Stomach (tissue), 9 donors: ENCODE measurements around the gene OCLN. TPM values are rescaled to one million over a fixed set of nuclear protein-coding genes. Genes with fewer than 3 reads are reported as not detected.
"Not testable (repeated sequence)": the region's sequence is repeated elsewhere in the genome, so short reads cannot be mapped to it uniquely, and the experiment has no call there.

Experiments used
- DNase-seq, 2 donors: peaks; one replicate each; pipeline versions ENCODE4 v3.0.0 to v3.0.0-alpha.2; 2013 to 2019
- H3K27ac ChIP-seq, 5 donors: fragments of 200-600 bp in 4 of 5; sonication (generic) in 4 of 5; one replicate each; pipeline ENCODE4 v1.5.1; 2013 to 2019; ENCODE audit warnings: mild to moderate bottlenecking in 1 of 5, moderate library complexity in 1 of 5
- H3K27me3 ChIP-seq, 3 donors: fragments of 200-600 bp; sonication (generic); one replicate each; pipeline ENCODE4 v1.5.1; 2017 to 2019; ENCODE audit warnings: mixed run types in 1 of 3
- H3K36me3 ChIP-seq, 4 donors: fragments of 200-600 bp; sonication (generic); 1 replicate in 3 of 4; 2 replicates in 1 of 4; pipeline ENCODE4 v1.5.1; 2016 to 2019
- H3K4me1 ChIP-seq, 4 donors: fragments of 200-600 bp; sonication (generic); one replicate each; pipeline ENCODE4 v1.5.1; 2016 to 2019
- H3K4me3 ChIP-seq, 4 donors: fragments of 200-600 bp; sonication (generic) in 3 of 4; one replicate each; pipeline ENCODE4 v1.5.1; 2016 to 2019; ENCODE audit warnings: mild to moderate bottlenecking in 1 of 4
- H3K9me3 ChIP-seq, 4 donors: fragments of 200-600 bp; sonication (generic); one replicate each; pipeline ENCODE4 v1.5.1; 2016 to 2019
- EP300 ChIP-seq: sonication (generic); formaldehyde crosslinking; IDR thresholded peaks from one replicate; pipeline ENCODE4 v1.6.1; 2017; ENCODE audit warnings: antibody characterized with exemption
- POLR2A ChIP-seq, 4 donors: fragments of 450-650 bp; IDR thresholded peaks; one replicate each; pipeline ENCODE4 v1.6.1; 2016; ENCODE audit warnings: antibody characterized with exemption in 4 of 4, control low read depth in 2 of 4, mild to moderate bottlenecking in 1 of 4, moderate library complexity in 1 of 4
- POLR2AphosphoS5 ChIP-seq, 3 donors: sonication (generic); formaldehyde crosslinking; IDR thresholded peaks; one replicate each; pipeline ENCODE4 v1.6.1; 2016; ENCODE audit warnings: antibody characterized with exemption in 3 of 3
- WGBS, 5 donors: extraction: QIAGEN DNeasy Blood & Tissue Kit in 3 of 5; methylation state at CpG; one replicate each; pipeline versions ENCODE4 v1.1.5 to v1.1.7; 2013 to 2018; 5-methylcytosine and 5-hydroxymethylcytosine counted together
- intact Hi-C: fragments of 100-400 bp; cut with DNase I; formaldehyde crosslinking; loops from one replicate; pipeline ENCODE4 v1.15.1; 2023; ENCODE audit warnings: low total_unique reads
- polyA plus RNA-seq, 3 donors: library from polyadenylated mRNA; stranded (reverse); fragments of 200-250 nt; gene quantifications; one replicate each; pipeline ENCODE4 v1.2.3, GENCODE V29; 2013
- total RNA-seq, 5 donors: library from RNA; depleted of rRNA; stranded (reverse); fragments of >200 nt; gene quantifications; one replicate each; pipeline versions ENCODE4 v1.1.0 to v1.2.3, GENCODE V29; 2014 to 2016
- TF ChIP-seq, protein P1 (sequence below), 7 experiments: fragments of 450-650 bp in 4 of 7; fragments of 200-600 bp in 3 of 7; sonication (generic) in 3 of 7; IDR thresholded peaks; one replicate each; pipeline ENCODE4 v1.5.1; 2016 to 2019; ENCODE audit warnings: antibody characterized with exemption in 7 of 7, control low read depth in 2 of 7, mild to moderate bottlenecking in 1 of 7
- donor health status: healthy with polysubstance abuse.
- donor health status: Bipolar disorder and iron deficiency.
- donor health status: healthy.

Gene OCLN
- total and polyA plus RNA-seq, 8 donors = 4.4 to 81.9 (median 25.0) TPM

GRCh38 chr5:69528035-69528434 lies 35.4 kb downstream of the OCLN start:
- no peak for TF ChIP-seq POLR2A (IDR thresholded peaks at IDR 0.05)
- TF ChIP-seq POLR2AphosphoS5 (IDR thresholded peaks at IDR 0.05) = no peak
- no peak for TF ChIP-seq EP300
- TF ChIP-seq, protein P1, sequence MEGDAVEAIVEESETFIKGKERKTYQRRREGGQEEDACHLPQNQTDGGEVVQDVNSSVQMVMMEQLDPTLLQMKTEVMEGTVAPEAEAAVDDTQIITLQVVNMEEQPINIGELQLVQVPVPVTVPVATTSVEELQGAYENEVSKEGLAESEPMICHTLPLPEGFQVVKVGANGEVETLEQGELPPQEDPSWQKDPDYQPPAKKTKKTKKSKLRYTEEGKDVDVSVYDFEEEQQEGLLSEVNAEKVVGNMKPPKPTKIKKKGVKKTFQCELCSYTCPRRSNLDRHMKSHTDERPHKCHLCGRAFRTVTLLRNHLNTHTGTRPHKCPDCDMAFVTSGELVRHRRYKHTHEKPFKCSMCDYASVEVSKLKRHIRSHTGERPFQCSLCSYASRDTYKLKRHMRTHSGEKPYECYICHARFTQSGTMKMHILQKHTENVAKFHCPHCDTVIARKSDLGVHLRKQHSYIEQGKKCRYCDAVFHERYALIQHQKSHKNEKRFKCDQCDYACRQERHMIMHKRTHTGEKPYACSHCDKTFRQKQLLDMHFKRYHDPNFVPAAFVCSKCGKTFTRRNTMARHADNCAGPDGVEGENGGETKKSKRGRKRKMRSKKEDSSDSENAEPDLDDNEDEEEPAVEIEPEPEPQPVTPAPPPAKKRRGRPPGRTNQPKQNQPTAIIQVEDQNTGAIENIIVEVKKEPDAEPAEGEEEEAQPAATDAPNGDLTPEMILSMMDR (IDR thresholded peaks at IDR 0.05) = no peak
- Histone ChIP-seq H3K27me3 (no peaks in the 10 kb centered on the region), H3K27ac (peak overlapping the region in 3 of 5 donors; percentile 10 to 60 (median 14)), H3K9me3 (no peaks in the 10 kb centered on the region), H3K4me3 (no peak overlapping the region), H3K4me1 (peaks cover 22 to 48% (median 30%) of the 10 kb centered on the region in 4 donors), H3K36me3 (peaks cover 0 to 5% (median 2%) of the 10 kb centered on the region in 4 donors)
- 44 to 54% (median 51%) methylated on average over 5 of the region's 5 CpGs for WGBS, 5 donors
- intact Hi-C loops = no loop called here
- DNase-seq = peak in 1 of 2 donors; percentile 69

- no peak for DNase-seq
- TF ChIP-seq POLR2A (IDR thresholded peaks at IDR 0.05) (no peak), POLR2AphosphoS5 (IDR thresholded peaks at IDR 0.05) (no peak), EP300 (no peak)
- TF ChIP-seq, protein P1 (IDR thresholded peaks at IDR 0.05) = no peak
- WGBS, 5 donors = 55 to 90% (median 77%) methylated on average over 4 of the region's 4 CpGs
- intact Hi-C loops = no loop called here
- H3K4me3 ChIP-seq = no peak overlapping the region
- H3K9me3 ChIP-seq = no peaks in the 10 kb centered on the region
- H3K36me3 ChIP-seq = peaks cover 0 to 5% (median 2%) of the 10 kb centered on the region in 4 donors
- H3K27me3 ChIP-seq = no peaks in the 10 kb centered on the region
- peaks cover 22 to 54% (median 30%) of the 10 kb centered on the region in 4 donors for H3K4me1 ChIP-seq
- peak overlapping the region in 3 of 5 donors; percentile 6 to 60 (median 32) for H3K27ac ChIP-seq
Measured at GRCh38 chr5:69528609-69529008, 36.0 kb downstream of the OCLN start.

GRCh38 chr5:69530561-69531405 lies 38.2 kb downstream of the OCLN start:
- peaks cover 22 to 56% (median 30%) of the 10 kb centered on the region in 4 donors for H3K4me1 ChIP-seq
- peak overlapping the region; percentile 57 to 74 (median 65) for H3K27ac ChIP-seq
- peaks cover 0 to 6% (median 2%) of the 10 kb centered on the region in 4 donors for H3K36me3 ChIP-seq
- TF ChIP-seq POLR2AphosphoS5 (IDR thresholded peaks at IDR 0.05) = peak in 2 of 3 donors; percentile 12 to 38
- TF ChIP-seq, protein P1 (IDR thresholded peaks at IDR 0.05) = no peak
- TF ChIP-seq EP300 = no peak
- no peaks in the 10 kb centered on the region for H3K27me3 ChIP-seq
- no peaks in the 10 kb centered on the region for H3K9me3 ChIP-seq
- no peak overlapping the region for H3K4me3 ChIP-seq
- DNase-seq = peak; percentile 42 to 48
- intact Hi-C loops = no loop called here
- WGBS, 5 donors = 24 to 41% (median 35%) methylated on average over 7 of the region's 7 CpGs

GRCh38 chr5:69531406-69531801 lies 38.8 kb downstream of the OCLN start:
- TF ChIP-seq, protein P1 (IDR thresholded peaks at IDR 0.05) = no peak
- TF ChIP-seq POLR2AphosphoS5 (IDR thresholded peaks at IDR 0.05) (no peak), EP300 (no peak), POLR2A (IDR thresholded peaks at IDR 0.05) (no peak)
- intact Hi-C loops = no loop called here
- peaks cover 22 to 56% (median 30%) of the 10 kb centered on the region in 4 donors for H3K4me1 ChIP-seq
- peak overlapping the region; percentile 57 to 88 (median 65) for H3K27ac ChIP-seq
- DNase-seq = no peak
- H3K36me3 ChIP-seq = peaks cover 0 to 4% (median 0%) of the 10 kb centered on the region in 4 donors
- H3K27me3 ChIP-seq = no peaks in the 10 kb centered on the region
- H3K4me3 ChIP-seq = no peak overlapping the region
- WGBS, 5 donors = 14 to 33% (median 20%) methylated on average over 3 of the region's 3 CpGs
- no peaks in the 10 kb centered on the region for H3K9me3 ChIP-seq

DNA sequence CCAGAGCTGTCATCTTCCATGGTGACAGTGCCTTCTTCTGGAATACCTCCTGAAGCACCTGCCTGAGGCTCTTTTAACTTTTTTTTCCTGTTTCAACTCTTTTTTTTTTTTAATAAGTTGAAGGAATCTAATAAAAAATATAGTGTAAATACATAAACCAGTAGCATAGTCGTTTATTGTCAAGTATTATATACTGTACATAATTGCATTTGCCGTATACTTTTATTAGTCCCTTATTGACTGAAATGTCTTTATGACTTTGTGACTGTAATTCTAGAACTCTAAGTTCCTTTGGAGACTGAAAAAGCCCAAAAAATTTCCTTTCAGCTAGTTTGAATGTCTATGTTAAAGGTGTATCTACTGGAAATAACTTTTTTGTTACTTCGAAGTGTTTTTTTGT lies 45.3 kb downstream of the OCLN start:
- WGBS, 5 donors = 77 to 100% (median 86%) methylated on average over 1 to 3 of the region's 3 CpGs
- H3K27me3 ChIP-seq = not testable (repeated sequence)

DNA sequence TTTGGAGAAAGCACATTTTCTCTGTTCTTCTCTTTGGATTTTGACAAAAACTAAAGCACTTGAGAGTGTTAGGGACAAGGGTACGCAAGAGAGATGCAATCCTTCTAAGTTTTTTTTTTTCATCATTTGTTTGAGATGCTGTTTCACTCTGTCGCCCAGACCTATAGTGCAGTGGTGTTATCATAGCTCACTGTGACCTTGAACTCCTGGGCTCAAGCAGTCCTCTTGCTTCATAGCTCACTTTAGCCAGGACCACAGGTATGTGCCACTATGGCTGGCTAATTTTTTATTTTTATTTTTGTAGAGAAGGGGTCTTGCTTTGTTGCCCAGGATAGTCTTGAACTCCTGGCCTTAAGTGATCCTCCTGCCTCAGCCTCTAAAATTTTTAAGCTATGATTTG lies 46.1 kb downstream of the OCLN start:
- H3K36me3 ChIP-seq, H3K27me3 ChIP-seq, H3K4me1 ChIP-seq, H3K9me3 ChIP-seq, H3K4me3 ChIP-seq, H3K27ac ChIP-seq, DNase-seq, intact Hi-C loops: not testable (repeated sequence)
- 14 to 90% (median 71%) methylated on average over 1 of the region's 2 CpGs for WGBS, 5 donors

More for the DNA sequence above, 45.3 kb downstream of the OCLN start:
- intact Hi-C loops, DNase-seq, H3K9me3 ChIP-seq, H3K4me3 ChIP-seq, H3K4me1 ChIP-seq, H3K36me3 ChIP-seq, H3K27ac ChIP-seq: not testable (repeated sequence)

GRCh38 chr5:69541347-69541746 lies 48.8 kb downstream of the OCLN start:
- H3K36me3 ChIP-seq, H3K4me3 ChIP-seq, intact Hi-C loops, H3K27me3 ChIP-seq, H3K4me1 ChIP-seq, DNase-seq, H3K9me3 ChIP-seq, H3K27ac ChIP-seq: not testable (repeated sequence)
- WGBS, 5 donors = no CpG with 5 or more reads among the region's 1 CpG
